ENCODE results near the gene CDH12. TPM values are rescaled to one million over a fixed set of nuclear protein-coding genes. Genes with fewer than 3 reads are reported as not detected.
"Not testable (repeated sequence)": the region's sequence is repeated elsewhere in the genome, so short reads cannot be mapped to it uniquely, and the experiment has no call there.

Gene CDH12
- total and polyA plus RNA-seq, 4 donors = 0.02 to 0.33 (median 0.17) TPM; not detected in 1

DNA sequence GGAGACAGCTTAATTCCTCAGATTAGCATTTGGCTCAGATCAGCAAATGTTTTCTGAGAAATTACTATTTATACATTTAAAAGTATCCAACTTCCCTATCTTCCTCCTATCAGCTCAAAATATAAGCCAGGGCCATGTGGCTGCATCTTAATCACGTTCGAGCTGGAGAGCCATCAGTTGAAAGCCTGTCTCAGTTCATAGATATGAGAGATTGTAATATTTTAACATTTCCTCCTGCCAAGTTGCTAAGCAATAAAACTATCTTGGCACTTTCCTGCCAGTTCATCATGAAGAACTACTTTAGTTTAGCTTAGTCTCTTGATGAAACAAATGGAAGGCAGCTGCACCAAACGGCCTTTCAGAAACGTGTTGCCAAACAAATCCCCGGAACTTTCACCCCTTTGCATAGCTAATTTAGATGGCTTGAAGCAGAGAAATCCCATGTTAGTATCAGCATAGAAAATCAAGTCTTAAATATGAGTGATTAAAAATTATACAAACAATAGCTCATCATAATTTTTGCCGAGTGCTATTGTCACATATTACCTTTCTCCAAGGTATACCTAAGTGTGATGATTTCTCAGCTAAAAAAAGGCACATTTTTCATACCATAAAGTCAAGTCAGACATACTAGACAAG is 713.4 kb downstream of the CDH12 start:
- 47% methylated on average over 6 of the region's 6 CpGs for WGBS
- H3K4me1 ChIP-seq (ENCODE audit: control insufficient read depth in 4 of 4, insufficient read depth in 4 of 4, low read length in 3 of 4); H3K4me3 ChIP-seq (ENCODE audit: low read depth in 1 of 3, low read length in 3 of 3); H3K27me3 ChIP-seq (ENCODE audit: control insufficient read depth in 4 of 4, insufficient read depth in 4 of 4, low read length in 3 of 4); H3K27ac ChIP-seq (ENCODE audit: low read depth in 1 of 2, low read length in 2 of 2); DNase-seq (ENCODE audit: low spot score); H3K36me3 ChIP-seq (ENCODE audit: control insufficient read depth in 4 of 4, insufficient read depth in 3 of 4, low read depth in 1 of 4, low read length in 3 of 4); H3K9ac ChIP-seq (ENCODE audit: low read depth in 1 of 2, low read length in 2 of 2); H3K9me3 ChIP-seq (ENCODE audit: control insufficient read depth in 4 of 4, low read length in 3 of 4): not testable (repeated sequence)

DNA sequence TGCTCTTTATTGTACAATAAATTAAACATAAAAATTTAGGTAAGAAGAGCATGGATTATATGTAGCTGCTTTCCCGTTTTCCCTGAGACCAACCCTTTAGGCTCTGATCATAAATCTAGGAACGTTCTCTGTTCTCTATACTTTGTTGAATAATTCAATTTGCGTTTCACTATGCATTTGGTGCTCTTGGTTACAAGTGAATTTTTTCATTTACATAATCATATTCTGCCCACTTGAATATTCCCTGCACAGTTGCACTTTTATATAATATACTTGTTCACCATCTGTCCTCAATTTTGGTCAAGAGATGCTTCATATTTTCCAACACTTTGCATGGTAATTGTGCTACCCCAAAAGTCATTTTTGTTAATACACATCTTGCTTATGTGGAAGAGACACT is 741.8 kb downstream of the CDH12 start:
- 72% methylated on average over 3 of the region's 3 CpGs for WGBS
- Histone ChIP-seq H3K27me3 (ENCODE audit: control insufficient read depth in 4 of 4, insufficient read depth in 4 of 4, low read length in 3 of 4) (no peaks in the 10 kb centered on the region), H3K4me3 (ENCODE audit: low read depth in 1 of 3, low read length in 3 of 3) (no peak overlapping the region), H3K36me3 (ENCODE audit: control insufficient read depth in 4 of 4, insufficient read depth in 3 of 4, low read depth in 1 of 4, low read length in 3 of 4) (no peaks in the 10 kb centered on the region), H3K9ac (ENCODE audit: low read depth in 1 of 2, low read length in 2 of 2) (no peak overlapping the region), H3K27ac (ENCODE audit: low read depth in 1 of 2, low read length in 2 of 2) (no peak overlapping the region), H3K4me1 (ENCODE audit: control insufficient read depth in 4 of 4, insufficient read depth in 4 of 4, low read length in 3 of 4) (no peaks in the 10 kb centered on the region), H3K9me3 (ENCODE audit: control insufficient read depth in 4 of 4, low read length in 3 of 4) (no peaks in the 10 kb centered on the region)
- TF ChIP-seq RAD21 (IDR thresholded peaks at IDR 0.05) (no peak), YY1 (IDR thresholded peaks at IDR 0.05) (no peak), FOXA1 (IDR thresholded peaks at IDR 0.05) (no peak), SP1 (IDR thresholded peaks at IDR 0.05) (no peak), TAF1 (conservative IDR thresholded peaks at IDR 0.05) (no peak), JUND (IDR thresholded peaks at IDR 0.05) (no peak), REST (IDR thresholded peaks at IDR 0.05) (no peak), NR2F2 (IDR thresholded peaks at IDR 0.05) (no peak), EGR1 (IDR thresholded peaks at IDR 0.05; ENCODE audit: low read depth in 2 of 2) (no peak), RXRA (IDR thresholded peaks at IDR 0.05) (no peak), GABPA (IDR thresholded peaks at IDR 0.05 in 1 of 2, conservative IDR thresholded peaks at IDR 0.05 in 1 of 2) (no peak), HNF4G (IDR thresholded peaks at IDR 0.05) (no peak), FOXA2 (IDR thresholded peaks at IDR 0.05) (no peak)
- TF ChIP-seq, protein P1, sequence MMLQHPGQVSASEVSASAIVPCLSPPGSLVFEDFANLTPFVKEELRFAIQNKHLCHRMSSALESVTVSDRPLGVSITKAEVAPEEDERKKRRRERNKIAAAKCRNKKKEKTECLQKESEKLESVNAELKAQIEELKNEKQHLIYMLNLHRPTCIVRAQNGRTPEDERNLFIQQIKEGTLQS (IDR thresholded peaks at IDR 0.05) = no peak
- TF ChIP-seq, protein P2, sequence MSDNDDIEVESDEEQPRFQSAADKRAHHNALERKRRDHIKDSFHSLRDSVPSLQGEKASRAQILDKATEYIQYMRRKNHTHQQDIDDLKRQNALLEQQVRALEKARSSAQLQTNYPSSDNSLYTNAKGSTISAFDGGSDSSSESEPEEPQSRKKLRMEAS (IDR thresholded peaks at IDR 0.05) = no peak
- TF ChIP-seq, protein P3, sequence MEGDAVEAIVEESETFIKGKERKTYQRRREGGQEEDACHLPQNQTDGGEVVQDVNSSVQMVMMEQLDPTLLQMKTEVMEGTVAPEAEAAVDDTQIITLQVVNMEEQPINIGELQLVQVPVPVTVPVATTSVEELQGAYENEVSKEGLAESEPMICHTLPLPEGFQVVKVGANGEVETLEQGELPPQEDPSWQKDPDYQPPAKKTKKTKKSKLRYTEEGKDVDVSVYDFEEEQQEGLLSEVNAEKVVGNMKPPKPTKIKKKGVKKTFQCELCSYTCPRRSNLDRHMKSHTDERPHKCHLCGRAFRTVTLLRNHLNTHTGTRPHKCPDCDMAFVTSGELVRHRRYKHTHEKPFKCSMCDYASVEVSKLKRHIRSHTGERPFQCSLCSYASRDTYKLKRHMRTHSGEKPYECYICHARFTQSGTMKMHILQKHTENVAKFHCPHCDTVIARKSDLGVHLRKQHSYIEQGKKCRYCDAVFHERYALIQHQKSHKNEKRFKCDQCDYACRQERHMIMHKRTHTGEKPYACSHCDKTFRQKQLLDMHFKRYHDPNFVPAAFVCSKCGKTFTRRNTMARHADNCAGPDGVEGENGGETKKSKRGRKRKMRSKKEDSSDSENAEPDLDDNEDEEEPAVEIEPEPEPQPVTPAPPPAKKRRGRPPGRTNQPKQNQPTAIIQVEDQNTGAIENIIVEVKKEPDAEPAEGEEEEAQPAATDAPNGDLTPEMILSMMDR (IDR thresholded peaks at IDR 0.05; ENCODE audit: low read depth, low read length, missing input control) = no peak
- no peak for DNase-seq (ENCODE audit: low spot score)
